Measurements from ENCODE around the gene RAPGEFL1. TPM values are rescaled to one million over a fixed set of nuclear protein-coding genes. Genes with fewer than 3 reads are reported as not detected.

Gene RAPGEFL1
- total RNA-seq, 1 donor from 2014 or later, result 18.3 TPM

- Mint-ChIP-seq H3K4me1 (ENCODE audit: unreplicated experiment) (peaks cover 4% of the 10 kb centered on the region), H3K4me3 (ENCODE audit: unreplicated experiment) (peak overlapping the region; percentile 33), H3K27ac (ENCODE audit: unreplicated experiment) (no peak overlapping the region), H3K9me3 (ENCODE audit: unreplicated experiment) (no peaks in the 10 kb centered on the region), H3K36me3 (ENCODE audit: low read depth, unreplicated experiment) (peaks cover 57% of the 10 kb centered on the region), H3K27me3 (ENCODE audit: unreplicated experiment) (no peaks in the 10 kb centered on the region)
- no peak for DNase-seq (ENCODE audit: low spot score)
- TF ChIP-seq CTCF (IDR thresholded peaks at IDR 0.05; ENCODE audit: unreplicated experiment), result no peak
These were observed 4.0 kb upstream of the RAPGEFL1 start for GRCh38 chr17:40173091-40173777.

- H3K4me3 Mint-ChIP-seq (ENCODE audit: unreplicated experiment), result peak overlapping the region; percentile 33
- H3K9me3 Mint-ChIP-seq (ENCODE audit: unreplicated experiment), result no peaks in the 10 kb centered on the region
- peaks cover 6% of the 10 kb centered on the region for H3K4me1 Mint-ChIP-seq (ENCODE audit: unreplicated experiment)
- peaks cover 52% of the 10 kb centered on the region for H3K36me3 Mint-ChIP-seq (ENCODE audit: low read depth, unreplicated experiment)
- peaks cover 2% of the 10 kb centered on the region for H3K27me3 Mint-ChIP-seq (ENCODE audit: unreplicated experiment)
- no peak for TF ChIP-seq CTCF (IDR thresholded peaks at IDR 0.05; ENCODE audit: unreplicated experiment)
- DNase-seq (ENCODE audit: low spot score), result no peak
- H3K27ac Mint-ChIP-seq (ENCODE audit: unreplicated experiment), result no peak overlapping the region
These were observed 3.5 kb upstream of the RAPGEFL1 start for GRCh38 chr17:40173778-40174135.

- DNase-seq (ENCODE audit: low spot score), result no peak
- peak overlapping the region; percentile 31 for H3K4me3 Mint-ChIP-seq (ENCODE audit: unreplicated experiment)
- no peak overlapping the region for H3K27ac Mint-ChIP-seq (ENCODE audit: unreplicated experiment)
- H3K36me3 Mint-ChIP-seq (ENCODE audit: low read depth, unreplicated experiment), result peaks cover 45% of the 10 kb centered on the region
- TF ChIP-seq CTCF (IDR thresholded peaks at IDR 0.05; ENCODE audit: unreplicated experiment), result no peak
- H3K4me1 Mint-ChIP-seq (ENCODE audit: unreplicated experiment), result peaks cover 6% of the 10 kb centered on the region
- no peaks in the 10 kb centered on the region for H3K9me3 Mint-ChIP-seq (ENCODE audit: unreplicated experiment)
- peaks cover 2% of the 10 kb centered on the region for H3K27me3 Mint-ChIP-seq (ENCODE audit: unreplicated experiment)
These were observed 2.8 kb upstream of the RAPGEFL1 start for GRCh38 chr17:40174514-40174913.

GRCh38 chr17:40175928-40176753 is 1.1 kb upstream of the RAPGEFL1 start:
- no peak for DNase-seq (ENCODE audit: low spot score)
- H3K36me3 Mint-ChIP-seq (ENCODE audit: low read depth, unreplicated experiment), result peaks cover 37% of the 10 kb centered on the region
- no peak for TF ChIP-seq CTCF (IDR thresholded peaks at IDR 0.05; ENCODE audit: unreplicated experiment)
- no peak overlapping the region for H3K4me3 Mint-ChIP-seq (ENCODE audit: unreplicated experiment)
- peaks cover 6% of the 10 kb centered on the region for H3K27me3 Mint-ChIP-seq (ENCODE audit: unreplicated experiment)
- peaks cover 10% of the 10 kb centered on the region for H3K4me1 Mint-ChIP-seq (ENCODE audit: unreplicated experiment)
- no peak overlapping the region for H3K27ac Mint-ChIP-seq (ENCODE audit: unreplicated experiment)
- H3K9me3 Mint-ChIP-seq (ENCODE audit: unreplicated experiment), result no peaks in the 10 kb centered on the region

GRCh38 chr17:40176754-40177110 is 538 bp upstream of the RAPGEFL1 start:
- H3K9me3 Mint-ChIP-seq (ENCODE audit: unreplicated experiment), result no peaks in the 10 kb centered on the region
- H3K4me3 Mint-ChIP-seq (ENCODE audit: unreplicated experiment), result peak overlapping the region; percentile 73
- DNase-seq (ENCODE audit: low spot score), result no peak
- TF ChIP-seq CTCF (IDR thresholded peaks at IDR 0.05; ENCODE audit: unreplicated experiment), result no peak
- H3K27ac Mint-ChIP-seq (ENCODE audit: unreplicated experiment), result no peak overlapping the region
- peaks cover 10% of the 10 kb centered on the region for H3K4me1 Mint-ChIP-seq (ENCODE audit: unreplicated experiment)
- H3K27me3 Mint-ChIP-seq (ENCODE audit: unreplicated experiment), result peaks cover 6% of the 10 kb centered on the region
- H3K36me3 Mint-ChIP-seq (ENCODE audit: low read depth, unreplicated experiment), result peaks cover 31% of the 10 kb centered on the region

Data from endothelial cell (in vitro differentiated cells).